NCI-H2081 treated with DMSO at 0.1 percent for 48 hours (cell line): Measurements from ENCODE around the gene ATP5PD.
"Not testable (repeated sequence)": the region's sequence is repeated elsewhere in the genome, so short reads cannot be mapped to it uniquely, and the experiment has no call there.

Source experiments
- DNase-seq: peaks from one replicate; lab custom pipeline; 2025; lab: John Stamatoyannopoulos, UW

Gene ATP5PD

GRCh38 chr17:75077496-75078283, 30.9 kb upstream of the ATP5PD start:
- no peak for DNase-seq

- DNase-seq = no peak
These were observed 30.3 kb upstream of the ATP5PD start for GRCh38 chr17:75077072-75077495.

GRCh38 chr17:75075597-75076336, 29.0 kb upstream of the ATP5PD start:
- DNase-seq = no peak

GRCh38 chr17:75074532-75074931, 27.8 kb upstream of the ATP5PD start:
- DNase-seq = no peak

- no peak for DNase-seq
These were observed 26.9 kb upstream of the ATP5PD start for GRCh38 chr17:75073618-75074047.

GRCh38 chr17:75072909-75073308, 26.1 kb upstream of the ATP5PD start:
- not testable (repeated sequence) for DNase-seq

GRCh38 chr17:75071478-75072271, 24.9 kb upstream of the ATP5PD start:
- not testable (repeated sequence) for DNase-seq

- DNase-seq = no peak
These were observed 23.0 kb upstream of the ATP5PD start for GRCh38 chr17:75069783-75070182.

- DNase-seq = no peak
These were observed 22.0 kb upstream of the ATP5PD start for GRCh38 chr17:75068750-75069149.

GRCh38 chr17:75067856-75068255, 21.1 kb upstream of the ATP5PD start:
- no peak for DNase-seq

- no peak for DNase-seq
These were observed 18.9 kb upstream of the ATP5PD start for GRCh38 chr17:75065562-75066151.

GRCh38 chr17:75064867-75065561, 18.2 kb upstream of the ATP5PD start:
- no peak for DNase-seq

- no peak for DNase-seq
These were observed 17.7 kb upstream of the ATP5PD start for GRCh38 chr17:75064460-75064859.

GRCh38 chr17:75064040-75064439, 17.3 kb upstream of the ATP5PD start:
- no peak for DNase-seq

- DNase-seq = no peak
These were observed 16.9 kb upstream of the ATP5PD start for GRCh38 chr17:75063626-75064025.

- DNase-seq = no peak
These were observed 16.4 kb upstream of the ATP5PD start for GRCh38 chr17:75063201-75063600.

GRCh38 chr17:75061618-75062017, 14.8 kb upstream of the ATP5PD start:
- DNase-seq = no peak

- no peak for DNase-seq
These were observed 14.3 kb upstream of the ATP5PD start for GRCh38 chr17:75061055-75061438.

- no peak for DNase-seq
These were observed 13.8 kb upstream of the ATP5PD start for GRCh38 chr17:75060434-75061054.

GRCh38 chr17:75059369-75060345, 12.9 kb upstream of the ATP5PD start:
- DNase-seq = no peak
